ENCODE measurements around the gene AGTRAP. TPM values are rescaled to one million over a fixed set of nuclear protein-coding genes. Genes with fewer than 3 reads are reported as not detected.
A peak's percentile ranks its signal among the peaks of the same experiment; 100 is the strongest.

AGTRAP gene
- total and polyA plus RNA-seq, 9 of the 15 experiments (the other 6 are each of a cell fraction or from before 2014, with no cell fraction given), result 26.8 to 105 (median 57.5) TPM

DNA sequence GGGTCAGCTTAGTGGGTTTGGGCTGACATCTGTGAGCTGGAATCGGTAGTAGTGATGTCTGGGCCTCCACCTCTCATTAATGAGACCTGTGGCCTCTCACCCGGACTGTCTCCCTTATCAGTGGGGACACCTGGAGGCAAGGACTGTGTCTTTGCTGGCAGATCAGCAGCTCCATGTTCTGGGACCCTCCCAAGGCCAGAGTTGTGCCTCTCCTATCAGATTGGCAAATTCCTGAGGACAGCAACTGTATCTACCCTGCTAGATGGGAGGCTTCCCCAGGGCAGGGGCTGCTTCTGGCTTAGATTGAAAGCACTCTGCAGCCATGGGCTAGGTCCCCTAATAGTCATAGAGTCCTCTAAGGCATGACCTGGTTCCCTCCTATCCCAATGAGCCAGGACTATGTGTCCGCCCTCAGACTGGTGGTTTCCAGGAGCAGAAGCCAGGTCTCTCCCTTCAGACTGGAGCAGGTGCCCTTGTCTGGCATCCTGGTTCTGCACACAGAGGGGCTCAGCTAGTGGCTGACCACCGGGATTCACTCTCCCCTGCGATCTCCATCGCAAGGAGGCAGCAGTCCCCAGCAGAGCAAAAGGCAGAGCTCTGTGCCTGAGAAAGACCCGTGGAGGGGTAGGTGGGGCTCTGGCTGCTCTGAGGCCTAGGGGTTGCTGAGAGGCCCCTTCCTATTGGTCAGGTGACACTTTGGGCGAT lies 38.6 kb upstream of the AGTRAP start (continued):
- TF ChIP-seq, protein P1, sequence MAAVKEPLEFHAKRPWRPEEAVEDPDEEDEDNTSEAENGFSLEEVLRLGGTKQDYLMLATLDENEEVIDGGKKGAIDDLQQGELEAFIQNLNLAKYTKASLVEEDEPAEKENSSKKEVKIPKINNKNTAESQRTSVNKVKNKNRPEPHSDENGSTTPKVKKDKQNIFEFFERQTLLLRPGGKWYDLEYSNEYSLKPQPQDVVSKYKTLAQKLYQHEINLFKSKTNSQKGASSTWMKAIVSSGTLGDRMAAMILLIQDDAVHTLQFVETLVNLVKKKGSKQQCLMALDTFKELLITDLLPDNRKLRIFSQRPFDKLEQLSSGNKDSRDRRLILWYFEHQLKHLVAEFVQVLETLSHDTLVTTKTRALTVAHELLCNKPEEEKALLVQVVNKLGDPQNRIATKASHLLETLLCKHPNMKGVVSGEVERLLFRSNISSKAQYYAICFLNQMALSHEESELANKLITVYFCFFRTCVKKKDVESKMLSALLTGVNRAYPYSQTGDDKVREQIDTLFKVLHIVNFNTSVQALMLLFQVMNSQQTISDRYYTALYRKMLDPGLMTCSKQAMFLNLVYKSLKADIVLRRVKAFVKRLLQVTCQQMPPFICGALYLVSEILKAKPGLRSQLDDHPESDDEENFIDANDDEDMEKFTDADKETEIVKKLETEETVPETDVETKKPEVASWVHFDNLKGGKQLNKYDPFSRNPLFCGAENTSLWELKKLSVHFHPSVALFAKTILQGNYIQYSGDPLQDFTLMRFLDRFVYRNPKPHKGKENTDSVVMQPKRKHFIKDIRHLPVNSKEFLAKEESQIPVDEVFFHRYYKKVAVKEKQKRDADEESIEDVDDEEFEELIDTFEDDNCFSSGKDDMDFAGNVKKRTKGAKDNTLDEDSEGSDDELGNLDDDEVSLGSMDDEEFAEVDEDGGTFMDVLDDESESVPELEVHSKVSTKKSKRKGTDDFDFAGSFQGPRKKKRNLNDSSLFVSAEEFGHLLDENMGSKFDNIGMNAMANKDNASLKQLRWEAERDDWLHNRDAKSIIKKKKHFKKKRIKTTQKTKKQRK (IDR thresholded peaks at IDR 0.05; ENCODE audit: borderline replicate concordance, low read depth, low read length), result no peak
- TF ChIP-seq, protein P2, sequence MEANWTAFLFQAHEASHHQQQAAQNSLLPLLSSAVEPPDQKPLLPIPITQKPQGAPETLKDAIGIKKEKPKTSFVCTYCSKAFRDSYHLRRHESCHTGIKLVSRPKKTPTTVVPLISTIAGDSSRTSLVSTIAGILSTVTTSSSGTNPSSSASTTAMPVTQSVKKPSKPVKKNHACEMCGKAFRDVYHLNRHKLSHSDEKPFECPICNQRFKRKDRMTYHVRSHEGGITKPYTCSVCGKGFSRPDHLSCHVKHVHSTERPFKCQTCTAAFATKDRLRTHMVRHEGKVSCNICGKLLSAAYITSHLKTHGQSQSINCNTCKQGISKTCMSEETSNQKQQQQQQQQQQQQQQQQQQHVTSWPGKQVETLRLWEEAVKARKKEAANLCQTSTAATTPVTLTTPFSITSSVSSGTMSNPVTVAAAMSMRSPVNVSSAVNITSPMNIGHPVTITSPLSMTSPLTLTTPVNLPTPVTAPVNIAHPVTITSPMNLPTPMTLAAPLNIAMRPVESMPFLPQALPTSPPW (CRISPR knock-in tag; IDR thresholded peaks at IDR 0.05), result no peak
- TF ChIP-seq PTRF (tag; IDR thresholded peaks at IDR 0.05) (no peak), PYGO2 (tag; IDR thresholded peaks at IDR 0.05) (no peak), KLF6 (CRISPR knock-in tag; IDR thresholded peaks at IDR 0.05; ENCODE audit: borderline replicate concordance) (no peak), TBP (optimal IDR thresholded peaks at IDR 0.05; ENCODE audit: low read depth, low read length) (no peak), RBM25 (IDR thresholded peaks at IDR 0.05; ENCODE audit: low read depth, low read length, severe bottlenecking) (no peak), GTF2F1 (IDR thresholded peaks at IDR 0.05; ENCODE audit: low read depth, low read length) (no peak), SNIP1 (IDR thresholded peaks at IDR 0.05; ENCODE audit: low read depth) (no peak), ZNF561 (CRISPR knock-in tag; conservative IDR thresholded peaks at IDR 0.05) (no peak), XRCC4 (IDR thresholded peaks at IDR 0.05; ENCODE audit: extremely low read depth, insufficient read depth, insufficient read length) (no peak), POLR2AphosphoS5 (IDR thresholded peaks at IDR 0.05; ENCODE audit: control insufficient read depth, insufficient read depth, low read depth, low read length) (peak; percentile 70), HNRNPLL (IDR thresholded peaks at IDR 0.05; ENCODE audit: low read depth, low read length, poor library complexity, severe bottlenecking) (no peak), ASH1L (IDR thresholded peaks at IDR 0.05; ENCODE audit: borderline replicate concordance, low read depth, partially characterized antibody) (no peak), SAP30 (IDR thresholded peaks at IDR 0.05; ENCODE audit: borderline replicate concordance, insufficient read depth, low read depth, low read length, poor library complexity, severe bottlenecking) (no peak)
- TF ChIP-seq, protein P3, sequence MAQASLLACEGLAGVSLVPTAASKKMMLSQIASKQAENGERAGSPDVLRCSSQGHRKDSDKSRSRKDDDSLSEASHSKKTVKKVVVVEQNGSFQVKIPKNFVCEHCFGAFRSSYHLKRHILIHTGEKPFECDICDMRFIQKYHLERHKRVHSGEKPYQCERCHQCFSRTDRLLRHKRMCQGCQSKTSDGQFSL (CRISPR knock-in tag; IDR thresholded peaks at IDR 0.05), result no peak
- TF ChIP-seq, protein P3 (tag; IDR thresholded peaks at IDR 0.05), result no peak
- TF ChIP-seq, protein P4, sequence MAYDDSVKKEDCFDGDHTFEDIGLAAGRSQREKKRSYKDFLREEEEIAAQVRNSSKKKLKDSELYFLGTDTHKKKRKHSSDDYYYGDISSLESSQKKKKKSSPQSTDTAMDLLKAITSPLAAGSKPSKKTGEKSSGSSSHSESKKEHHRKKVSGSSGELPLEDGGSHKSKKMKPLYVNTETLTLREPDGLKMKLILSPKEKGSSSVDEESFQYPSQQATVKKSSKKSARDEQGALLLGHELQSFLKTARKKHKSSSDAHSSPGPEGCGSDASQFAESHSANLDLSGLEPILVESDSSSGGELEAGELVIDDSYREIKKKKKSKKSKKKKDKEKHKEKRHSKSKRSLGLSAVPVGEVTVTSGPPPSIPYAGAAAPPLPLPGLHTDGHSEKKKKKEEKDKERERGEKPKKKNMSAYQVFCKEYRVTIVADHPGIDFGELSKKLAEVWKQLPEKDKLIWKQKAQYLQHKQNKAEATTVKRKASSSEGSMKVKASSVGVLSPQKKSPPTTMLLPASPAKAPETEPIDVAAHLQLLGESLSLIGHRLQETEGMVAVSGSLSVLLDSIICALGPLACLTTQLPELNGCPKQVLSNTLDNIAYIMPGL (CRISPR knock-in tag; IDR thresholded peaks at IDR 0.05), result no peak
